ENCODE measurements around the gene PAQR7.

- TF ChIP-seq CTCF (IDR thresholded peaks at IDR 0.05) (no peak), POLR2A (IDR thresholded peaks at IDR 0.05) (no peak)
These were observed 60.0 kb downstream of the PAQR7 start for GRCh38 chr1:25815208-25816111.
